ENCODE data around the gene ADO.
"Not testable (repeated sequence)": the region's sequence is repeated elsewhere in the genome, so short reads cannot be mapped to it uniquely, and the experiment has no call there.

Gene ADO

GRCh38 chr10:62804356-62805230 lies at the start of gene ADO:
ADO (plus strand) TSS chr10:62804720; CDS start chr10:62805060, 340 bp downstream.
- peak in 1 of 2 donors; percentile 55 for DNase-seq (ENCODE audit: low read depth in 2 of 2)

DNA sequence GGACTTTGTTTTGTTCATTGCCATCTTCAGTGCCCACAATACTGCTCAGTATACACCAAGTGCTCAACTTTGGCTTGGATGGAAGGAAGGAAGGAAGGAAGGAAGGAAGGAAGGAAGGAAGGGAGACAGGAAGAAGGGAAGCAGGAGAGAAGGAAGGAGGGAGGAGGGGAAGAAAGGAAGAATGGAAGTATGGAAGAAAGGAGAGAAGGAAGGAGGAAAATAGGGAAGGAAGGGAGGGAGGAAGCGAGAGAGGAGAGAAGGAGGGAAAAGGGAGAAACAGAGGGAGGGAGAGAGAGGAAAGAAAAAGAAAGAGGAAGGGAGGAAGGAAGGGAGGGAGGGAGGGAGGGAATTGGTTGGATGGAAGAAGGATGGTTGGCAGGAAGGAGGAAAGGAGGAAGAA lies 49.6 kb upstream of the ADO start:
- DNase-seq (ENCODE audit: low read depth in 2 of 2), result no peak

DNA sequence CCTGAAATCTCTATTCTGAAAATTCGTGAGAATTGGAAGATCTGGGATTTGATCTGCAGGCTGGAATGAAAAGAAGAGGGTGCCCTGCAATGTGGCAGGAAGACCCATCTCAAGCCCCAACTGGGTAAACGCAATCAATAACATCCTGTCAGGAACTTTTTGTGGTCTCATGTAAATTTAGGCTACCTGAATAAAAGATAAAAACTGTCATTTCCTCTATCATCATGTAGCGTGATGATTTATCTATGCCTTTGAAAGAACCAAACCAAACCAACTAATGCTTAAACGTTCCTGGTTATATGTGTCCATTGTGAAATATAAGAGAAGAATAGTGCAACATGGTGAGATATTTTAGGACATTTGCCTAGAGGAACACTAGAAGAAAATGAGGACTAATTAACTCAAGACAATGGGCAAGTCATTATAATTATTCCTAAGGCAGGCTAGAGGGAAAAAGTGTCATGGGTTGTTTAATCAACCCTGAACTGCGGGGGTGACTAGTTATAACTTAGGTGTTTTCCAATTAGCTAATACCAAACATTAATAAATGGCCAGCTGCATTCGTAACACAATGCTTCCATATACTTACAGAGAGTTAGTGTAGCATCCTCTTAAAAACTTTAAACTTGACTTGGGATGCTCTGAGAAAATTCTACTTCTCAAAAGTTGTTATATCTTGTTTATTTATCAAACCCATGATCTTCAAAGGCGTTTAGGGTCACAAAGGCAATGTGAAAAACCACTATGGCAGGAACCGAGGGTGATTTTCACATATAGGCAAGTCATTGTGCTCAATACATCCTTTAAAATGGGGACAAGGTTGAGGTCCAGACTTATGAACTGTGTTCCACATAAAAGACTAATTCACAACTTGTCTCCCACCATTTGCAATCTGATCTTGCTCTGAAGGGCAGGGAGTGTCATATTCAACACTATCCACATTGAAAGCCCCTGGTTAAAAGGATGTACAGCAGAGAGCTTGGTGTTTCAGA lies 48.6 kb upstream of the ADO start:
- DNase-seq (ENCODE audit: low read depth in 2 of 2), result no peak

DNA sequence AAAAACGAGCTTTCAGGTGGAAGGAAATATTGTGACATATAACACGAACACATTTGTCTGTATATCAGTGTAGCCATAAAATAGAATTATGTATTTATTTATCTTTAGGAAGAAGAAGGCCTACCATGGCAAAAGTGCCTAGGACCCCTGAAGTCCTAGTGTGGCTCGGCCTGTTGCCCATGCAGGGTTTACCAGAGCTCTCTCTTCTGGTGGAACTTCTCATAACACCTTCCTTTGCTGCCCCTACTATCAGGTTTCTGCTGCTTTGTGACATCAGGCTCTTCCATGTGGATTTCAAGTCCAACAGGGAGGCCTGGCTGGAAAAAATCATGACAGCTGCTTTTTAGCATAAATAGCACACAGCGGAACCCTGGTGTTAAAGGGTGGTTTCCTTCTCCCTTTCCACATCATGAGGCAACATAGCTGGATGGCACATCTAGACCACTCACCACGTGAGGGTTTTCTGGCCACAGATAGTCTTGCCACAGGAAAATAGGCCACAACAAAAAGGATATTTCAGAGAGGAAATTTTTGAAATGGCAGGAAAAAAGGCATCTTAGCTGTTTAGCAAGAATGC lies 44.8 kb upstream of the ADO start:
- no peak for DNase-seq (ENCODE audit: low read depth in 2 of 2)

DNA sequence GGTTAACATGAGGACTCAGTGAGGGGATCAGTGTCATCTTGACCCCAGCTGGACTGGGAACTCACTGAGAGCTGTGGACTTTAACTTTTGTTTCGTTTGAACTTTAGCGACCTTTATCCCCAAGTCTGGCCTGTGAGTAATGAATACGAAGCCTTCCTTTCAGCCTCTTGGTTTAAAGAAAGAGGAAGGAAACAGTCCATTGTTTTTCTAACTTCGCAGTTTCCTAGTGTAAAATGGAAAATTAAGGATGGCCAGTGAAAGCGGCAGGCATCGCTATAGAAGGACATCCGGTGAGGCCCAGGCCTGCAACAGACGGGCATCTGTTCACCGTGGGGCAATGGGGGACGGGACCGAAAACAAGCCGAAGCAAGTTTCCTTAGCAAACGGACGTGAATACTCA lies 44.1 kb upstream of the ADO start:
- DNase-seq (ENCODE audit: low read depth in 2 of 2), result no peak

- DNase-seq (ENCODE audit: low read depth in 2 of 2), result no peak
Observed at GRCh38 chr10:62761115-62761514, 43.4 kb upstream of the ADO start.

- no peak for DNase-seq (ENCODE audit: low read depth in 2 of 2)
Observed at GRCh38 chr10:62763155-62763554, 41.4 kb upstream of the ADO start.

DNA sequence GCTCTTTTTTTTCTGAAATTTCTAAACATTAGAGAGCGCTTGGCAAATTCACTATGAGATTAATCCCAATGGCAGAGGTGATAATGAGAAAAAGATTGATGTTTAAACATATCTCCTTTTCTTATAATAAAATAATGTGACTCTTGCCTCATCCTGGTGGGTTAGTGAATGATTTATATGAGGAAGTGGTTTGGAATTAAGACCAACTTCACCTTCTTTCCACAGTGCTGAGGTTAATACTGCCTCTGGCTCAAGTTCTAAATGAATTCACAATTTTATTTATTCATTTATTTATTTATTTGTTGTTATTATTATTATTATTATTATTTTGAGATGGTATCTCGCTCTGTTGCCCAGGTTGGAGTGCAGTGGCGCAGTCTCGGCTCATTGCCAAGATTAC lies 40.5 kb upstream of the ADO start:
- no peak for DNase-seq (ENCODE audit: low read depth in 2 of 2)

DNA sequence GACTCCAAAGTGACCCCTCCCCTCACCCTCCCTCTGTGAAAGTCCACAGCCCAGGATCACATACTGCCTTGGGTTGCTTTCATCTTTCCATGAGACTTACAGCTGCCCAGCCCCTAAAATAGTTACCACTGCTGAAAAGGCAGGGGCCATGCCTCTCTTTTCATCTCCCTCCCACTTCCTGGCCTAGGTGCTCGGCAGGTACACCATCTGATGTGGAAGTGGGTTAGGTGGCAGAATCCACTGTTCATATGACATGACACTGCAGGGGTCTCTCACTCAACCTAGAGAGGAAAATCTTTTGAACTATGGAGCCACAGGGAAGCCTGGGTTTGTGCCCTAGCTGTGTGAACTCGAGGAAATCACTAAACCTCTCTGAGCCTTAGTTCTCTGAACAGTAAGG lies 38.8 kb upstream of the ADO start:
- DNase-seq (ENCODE audit: low read depth in 2 of 2), result no peak

GRCh38 chr10:62766386-62766785 lies 38.1 kb upstream of the ADO start:
- no peak for DNase-seq (ENCODE audit: low read depth in 2 of 2)

DNA sequence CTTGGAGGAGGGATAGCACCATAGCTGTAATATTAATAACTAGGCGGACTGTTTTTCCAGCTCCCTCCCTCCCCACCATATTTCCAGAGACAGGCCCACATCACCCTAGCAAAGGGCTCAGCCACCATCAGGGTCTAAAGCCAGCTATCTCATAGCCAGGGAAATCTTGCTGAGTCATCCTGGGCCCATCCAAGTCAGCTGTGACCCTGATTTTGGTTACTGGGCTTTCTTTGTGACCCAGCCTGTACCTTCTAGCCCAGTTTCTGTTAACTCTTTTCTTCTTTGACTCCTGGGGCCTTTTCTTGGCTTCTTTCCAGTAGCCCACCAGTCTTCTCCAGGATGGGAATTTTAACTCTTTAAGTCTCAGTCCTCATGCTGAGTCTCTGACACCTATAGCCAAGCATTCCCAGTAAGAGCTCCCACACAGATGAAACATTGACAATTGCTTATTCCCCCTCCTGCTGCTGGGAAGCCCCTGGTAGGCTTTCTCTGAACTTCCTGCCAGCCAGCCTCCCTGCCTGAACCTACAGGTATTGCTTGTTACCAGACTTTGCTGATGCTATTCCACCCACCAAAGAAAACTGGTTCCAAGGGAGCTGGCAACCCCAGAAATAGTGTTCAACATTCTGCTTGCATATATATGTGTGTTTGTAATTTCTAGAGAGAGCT lies 34.8 kb upstream of the ADO start:
- DNase-seq (ENCODE audit: low read depth in 2 of 2), result no peak

DNA sequence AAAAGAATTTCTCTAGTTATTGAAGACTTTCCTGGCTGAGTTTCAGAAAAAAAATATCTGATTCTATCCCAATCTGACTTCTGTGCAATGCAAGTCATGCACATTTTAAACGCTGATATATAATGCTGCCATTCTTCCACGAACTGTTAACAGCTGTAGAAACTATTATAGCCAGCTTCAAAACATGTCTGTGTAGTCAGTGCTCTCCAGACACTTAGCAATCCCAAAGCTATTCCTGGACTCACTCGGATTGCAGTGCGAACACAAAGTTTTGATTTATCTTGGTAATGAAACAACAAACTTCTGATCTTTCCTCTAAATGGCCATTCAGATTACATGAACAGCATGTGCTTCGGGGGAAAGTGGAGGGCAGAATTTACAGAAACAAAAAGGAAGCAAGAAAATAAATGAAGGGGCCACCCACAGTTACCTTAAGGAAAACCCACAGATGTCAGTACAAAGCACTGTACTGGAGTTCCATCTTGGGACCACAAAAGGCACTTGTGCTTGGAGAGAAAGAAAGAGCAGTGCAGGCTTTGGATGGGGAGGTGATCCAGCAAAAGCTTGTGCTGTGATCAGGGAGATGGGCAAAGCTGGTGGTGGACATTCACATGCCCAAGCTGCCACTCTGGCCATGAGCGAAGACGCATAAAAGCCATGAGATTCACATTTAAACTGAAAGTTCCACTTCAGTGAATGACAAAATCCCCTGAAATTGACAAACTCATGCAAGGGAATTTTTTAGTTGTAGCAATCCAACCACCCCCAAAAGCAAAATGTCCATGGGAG lies 32.1 kb upstream of the ADO start:
- no peak for DNase-seq (ENCODE audit: low read depth in 2 of 2)

GRCh38 chr10:62778125-62778524 lies 26.4 kb upstream of the ADO start:
- no peak for DNase-seq (ENCODE audit: low read depth in 2 of 2)

GRCh38 chr10:62779487-62780248 lies 24.9 kb upstream of the ADO start:
- DNase-seq (ENCODE audit: low read depth in 2 of 2), result peak; percentile 79 to 91

GRCh38 chr10:62784537-62784936 lies 20.0 kb upstream of the ADO start:
- not testable (repeated sequence) for DNase-seq (ENCODE audit: low read depth in 2 of 2)

DNA sequence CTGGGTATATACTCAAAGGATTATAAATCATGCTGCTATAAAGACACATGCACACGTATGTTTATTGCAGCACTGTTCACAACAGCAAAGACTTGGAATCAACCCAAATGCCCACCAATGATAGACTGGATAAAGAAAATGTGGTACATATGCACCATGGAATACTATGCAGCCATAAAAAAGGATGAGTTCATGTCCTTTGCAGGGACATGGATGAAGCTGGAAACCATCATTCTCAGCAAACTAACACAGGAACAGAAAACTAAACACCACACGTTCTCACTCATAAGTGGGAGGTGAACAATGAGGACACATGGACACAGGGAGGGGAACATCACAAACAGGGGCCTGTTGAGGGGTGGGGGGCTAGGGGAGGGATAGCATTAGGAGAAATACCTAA lies 16.2 kb upstream of the ADO start:
- DNase-seq (ENCODE audit: low read depth in 2 of 2), result not testable (repeated sequence)

- no peak for DNase-seq (ENCODE audit: low read depth in 2 of 2)
Observed at GRCh38 chr10:62788861-62789467, 15.6 kb upstream of the ADO start.

GRCh38 chr10:62790019-62790555 lies 14.4 kb upstream of the ADO start:
- DNase-seq (ENCODE audit: low read depth in 2 of 2), result no peak

- DNase-seq (ENCODE audit: low read depth in 2 of 2), result no peak
Observed at GRCh38 chr10:62790571-62790970, 13.9 kb upstream of the ADO start.

Measured in activated CD8-positive, alpha-beta memory T cell treated with anti-CD3 and anti-CD28 coated beads for 4 hours (primary cell).